Stimulated activated CD8-positive, alpha-beta memory T cell treated with anti-CD3 and anti-CD28 coated beads, Interleukin-15, amount 100 ng/mL, for 4 hours (primary cell): ENCODE measurements around the gene WDR1.

Experiments
- DNase-seq, 2 donors: peaks; one replicate each; pipeline ENCODE4 v3.0.0-alpha.2; 2020; ENCODE audit warnings: low read depth in 2 of 2

Gene WDR1

DNA sequence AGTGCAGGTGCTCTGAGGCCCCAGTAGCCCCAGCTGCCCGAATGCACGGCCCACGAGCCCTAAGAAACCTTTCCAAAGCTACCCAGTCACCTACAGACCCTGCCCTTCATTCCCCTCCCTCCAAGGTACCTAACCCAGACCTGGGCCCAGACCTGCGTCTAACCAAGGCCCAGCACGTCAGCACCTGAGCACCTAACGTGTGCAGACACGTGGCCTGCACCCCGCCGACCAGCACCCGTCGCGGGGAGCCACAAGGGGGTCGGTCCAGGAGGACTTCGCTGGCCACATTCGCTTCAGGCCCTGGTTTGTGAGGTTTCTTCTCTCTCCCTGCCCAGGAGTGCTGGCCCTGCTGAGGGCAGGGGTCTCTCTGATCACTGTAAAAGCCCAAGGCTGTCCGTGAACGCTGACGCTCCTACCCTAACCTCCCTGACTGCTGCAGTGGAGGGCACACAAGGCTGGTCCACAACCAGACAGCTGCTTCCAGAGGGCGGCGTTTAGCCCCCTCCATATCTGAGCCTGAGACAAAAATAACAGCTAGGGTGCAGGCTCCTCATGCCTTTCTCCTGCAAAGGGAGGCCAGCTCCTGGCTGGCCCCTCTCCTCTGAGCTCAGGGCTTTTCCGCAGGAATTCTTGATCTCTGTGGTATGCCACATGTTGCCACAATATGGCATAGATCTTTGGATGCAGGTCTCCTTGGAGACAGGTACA lies 31.8 kb downstream of the WDR1 start:
- DNase-seq = no peak

DNA sequence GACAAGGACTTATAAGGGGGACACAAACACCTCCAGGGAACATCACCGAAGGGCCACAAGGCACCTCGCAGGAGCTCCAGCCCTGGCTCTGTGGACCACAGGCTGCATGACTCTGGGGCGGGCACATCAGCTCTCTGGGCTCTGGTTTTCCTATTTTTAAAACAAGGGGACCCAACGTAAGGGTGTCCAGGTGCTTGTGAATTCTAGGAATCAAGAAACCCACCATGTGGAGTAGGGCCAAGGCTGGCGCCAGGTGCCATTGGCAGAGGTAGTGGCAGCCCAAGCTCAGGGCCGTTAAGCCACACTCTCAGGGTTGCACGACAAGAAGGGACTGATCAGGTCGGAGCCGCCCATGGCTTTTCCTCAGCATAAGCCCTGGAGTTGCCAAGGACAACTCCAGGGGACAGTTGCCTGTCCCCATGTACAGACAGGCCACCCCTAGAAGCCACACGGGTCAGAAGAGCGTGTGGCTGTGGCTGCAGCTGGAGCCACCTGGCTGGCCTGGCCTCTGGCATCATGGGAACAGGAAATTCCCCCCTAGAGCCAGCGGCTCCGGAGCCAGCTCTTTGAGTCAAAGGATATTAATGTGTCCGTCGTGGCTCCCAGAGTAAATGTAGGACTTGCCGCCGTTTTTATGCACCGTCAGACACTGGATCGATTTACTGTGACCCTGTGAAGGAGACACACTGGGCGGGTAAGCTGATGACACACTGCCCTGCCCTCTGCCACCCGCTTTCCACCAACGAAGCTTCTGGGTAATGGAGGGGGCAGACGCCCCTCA lies 32.5 kb downstream of the WDR1 start:
- no peak for DNase-seq

DNA sequence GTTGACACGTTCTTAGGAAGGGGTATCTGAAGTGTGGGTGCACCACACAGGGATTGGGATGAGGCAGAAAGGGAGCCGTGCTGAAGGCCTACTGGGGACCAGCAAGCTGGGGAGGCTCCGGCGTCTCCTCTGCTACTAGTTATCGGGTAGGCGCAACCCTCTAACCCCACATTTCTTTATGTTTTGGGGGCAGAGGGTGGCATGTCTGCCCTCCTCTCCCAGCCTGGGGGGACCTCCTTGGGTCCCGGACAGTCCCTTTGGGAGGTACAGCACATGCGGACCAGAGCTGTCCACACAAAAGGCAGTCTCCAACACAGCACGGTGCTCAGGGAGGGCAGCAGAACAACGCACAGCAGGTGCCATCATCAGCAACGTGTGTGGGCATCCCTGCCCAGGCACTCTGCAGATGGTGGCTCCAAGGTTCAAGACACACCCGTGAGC lies 33.2 kb downstream of the WDR1 start:
- DNase-seq = no peak

DNA sequence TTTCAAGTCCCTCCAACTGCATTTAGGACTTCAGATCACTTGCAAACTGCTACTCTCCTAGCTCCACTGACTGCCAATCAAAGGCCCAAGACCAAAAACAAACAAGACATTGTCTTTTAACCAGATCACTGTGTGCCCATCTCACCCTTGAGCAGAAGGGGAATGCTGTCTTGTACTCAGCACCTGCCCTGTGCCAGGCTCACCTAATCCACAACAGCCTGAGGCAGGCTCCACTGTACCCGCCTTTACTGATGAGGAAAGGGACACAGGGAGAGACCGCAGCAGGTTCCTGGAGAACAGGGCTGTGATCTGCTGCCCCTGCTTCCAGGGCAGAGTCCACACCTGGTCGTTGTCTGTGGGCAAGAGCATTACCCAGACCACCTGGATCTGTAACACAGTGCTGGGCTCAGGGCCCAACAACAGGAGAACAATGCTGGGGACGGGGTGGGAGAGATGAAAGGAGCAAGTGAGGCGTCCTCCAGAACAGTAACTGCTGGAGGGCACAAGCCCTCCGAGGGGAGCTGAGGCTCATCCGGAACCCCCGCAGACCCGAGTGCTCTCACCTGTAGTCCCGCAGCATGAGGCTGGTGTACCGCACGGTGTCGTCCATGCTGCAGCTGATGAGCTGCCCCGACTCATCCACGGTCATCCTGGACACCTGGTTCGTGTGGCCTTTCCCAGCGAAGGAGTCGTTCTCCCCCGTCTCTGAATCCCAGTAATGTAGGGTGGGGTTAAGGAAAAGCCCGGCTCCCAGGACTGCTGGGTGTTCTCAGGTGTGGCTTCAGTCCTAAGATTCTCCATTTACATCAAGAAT lies 33.9 kb downstream of the WDR1 start:
- no peak for DNase-seq

DNA sequence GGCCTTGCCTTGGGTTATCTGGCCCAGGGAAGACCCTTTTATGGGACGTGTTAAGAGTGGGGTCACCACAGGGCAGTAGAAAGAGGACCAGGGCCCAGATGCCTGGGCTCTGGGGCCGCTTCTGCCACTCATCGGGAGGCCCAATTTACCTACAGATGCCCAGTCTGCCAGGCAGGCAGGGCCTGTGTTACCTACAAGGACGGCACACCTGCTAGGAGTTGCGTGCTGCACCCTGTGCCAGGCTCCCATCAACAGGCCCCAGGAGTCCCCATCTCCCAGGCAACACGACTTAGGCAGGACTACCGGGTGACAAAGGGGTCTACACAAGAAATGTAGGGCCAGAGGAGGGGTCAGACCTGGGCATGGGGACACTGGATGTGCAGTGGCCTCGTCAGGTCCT lies 34.6 kb downstream of the WDR1 start:
- no peak for DNase-seq

DNA sequence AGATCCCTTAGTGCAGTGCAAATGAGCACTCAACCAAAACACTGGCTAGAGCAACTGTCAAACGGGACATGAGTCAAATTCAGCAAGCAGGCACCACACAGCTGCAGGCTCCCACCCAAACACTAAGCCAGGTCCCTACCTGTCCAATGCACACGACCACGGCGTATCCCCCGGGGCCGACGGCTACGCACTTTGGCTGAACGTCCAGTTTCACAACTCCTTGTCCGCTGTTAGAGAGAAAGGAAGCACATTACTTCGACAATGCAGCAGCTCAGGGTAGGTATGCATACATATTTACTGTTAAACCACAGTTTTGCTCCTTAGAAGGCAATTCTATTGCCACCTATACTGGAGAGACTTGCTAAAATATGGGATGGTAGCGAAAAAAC lies 35.4 kb downstream of the WDR1 start:
- DNase-seq = no peak

DNA sequence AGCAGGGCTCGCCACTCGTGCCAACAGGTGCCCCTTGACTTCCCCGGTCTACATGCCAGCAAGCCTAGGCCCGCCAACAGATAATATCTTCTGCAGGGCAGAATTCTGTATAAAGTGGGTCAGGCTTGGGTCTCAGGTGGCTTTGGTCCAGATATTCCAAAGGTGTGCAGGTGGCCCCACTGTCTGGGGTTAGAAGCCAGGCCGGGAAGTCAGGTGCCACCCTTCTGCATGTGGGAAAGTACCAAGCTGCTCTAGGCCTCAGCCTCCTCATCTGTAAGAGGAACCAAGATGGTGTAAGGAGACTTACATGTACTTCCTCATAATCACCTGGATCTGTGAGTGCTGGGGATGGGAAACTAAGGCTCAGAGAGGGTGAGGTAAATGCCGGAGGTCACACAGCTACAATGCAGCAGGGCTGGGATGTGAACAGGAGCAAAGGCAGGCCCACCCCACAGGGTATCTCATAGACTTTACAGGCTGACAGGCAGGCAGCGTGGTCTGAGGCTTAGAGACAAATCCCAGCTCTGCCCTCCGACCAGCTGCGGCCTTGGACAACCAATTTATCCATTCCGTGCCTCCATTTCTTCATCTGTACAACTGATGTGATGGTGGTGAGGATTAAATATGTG lies 35.9 kb downstream of the WDR1 start:
- no peak for DNase-seq

DNA sequence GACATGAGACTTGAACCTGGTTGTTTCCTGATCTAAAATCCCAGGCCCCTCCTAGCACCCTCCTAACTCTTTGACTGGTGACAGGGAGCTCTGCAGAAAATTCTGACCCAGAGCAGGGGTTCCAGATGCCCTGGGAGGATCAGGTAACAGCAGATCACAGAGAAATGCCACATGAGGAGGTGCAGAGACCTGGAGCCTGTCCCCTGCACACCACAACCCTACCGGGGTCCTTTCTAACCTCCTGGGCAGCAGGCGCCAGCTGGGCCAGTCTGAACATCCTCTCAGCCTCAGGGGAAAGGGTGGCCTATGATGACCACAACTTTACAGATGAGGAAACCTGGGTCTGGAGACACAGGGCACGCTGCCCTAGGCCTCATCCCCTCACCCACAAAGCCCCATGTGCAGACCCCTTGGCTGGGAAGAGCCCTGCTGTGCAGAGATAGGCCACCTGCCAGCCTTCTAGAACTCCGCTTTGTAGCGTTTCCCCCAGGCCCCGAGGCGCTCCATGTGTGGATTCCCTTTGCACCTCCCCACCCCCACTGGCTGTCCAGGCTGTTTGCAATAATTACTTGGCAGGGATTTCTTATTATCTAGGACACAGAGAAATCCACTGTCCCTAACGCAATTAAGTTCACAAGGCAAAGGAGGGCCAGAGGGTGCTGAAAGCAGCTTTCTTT lies 36.5 kb downstream of the WDR1 start:
- DNase-seq = no peak

DNA sequence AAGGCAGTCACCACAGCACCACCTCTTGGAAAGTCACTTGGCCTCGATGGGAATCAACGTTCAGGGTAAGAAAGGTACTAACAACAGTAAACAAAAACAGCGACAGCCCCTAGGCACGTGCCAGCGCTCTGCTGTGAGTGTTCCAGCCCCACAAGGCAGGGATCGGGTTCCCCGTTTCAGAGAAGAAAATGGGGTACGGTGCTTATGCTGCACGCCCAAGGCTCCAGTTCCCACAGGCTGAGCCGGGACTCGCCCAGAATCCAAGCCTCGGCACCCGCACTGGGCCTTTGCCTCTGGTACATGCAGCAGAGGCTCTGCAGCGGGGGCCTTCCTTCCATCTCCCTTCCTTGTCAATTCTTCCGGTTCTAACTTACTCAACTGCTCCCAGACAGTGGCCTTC lies 37.3 kb downstream of the WDR1 start:
- DNase-seq = no peak

DNA sequence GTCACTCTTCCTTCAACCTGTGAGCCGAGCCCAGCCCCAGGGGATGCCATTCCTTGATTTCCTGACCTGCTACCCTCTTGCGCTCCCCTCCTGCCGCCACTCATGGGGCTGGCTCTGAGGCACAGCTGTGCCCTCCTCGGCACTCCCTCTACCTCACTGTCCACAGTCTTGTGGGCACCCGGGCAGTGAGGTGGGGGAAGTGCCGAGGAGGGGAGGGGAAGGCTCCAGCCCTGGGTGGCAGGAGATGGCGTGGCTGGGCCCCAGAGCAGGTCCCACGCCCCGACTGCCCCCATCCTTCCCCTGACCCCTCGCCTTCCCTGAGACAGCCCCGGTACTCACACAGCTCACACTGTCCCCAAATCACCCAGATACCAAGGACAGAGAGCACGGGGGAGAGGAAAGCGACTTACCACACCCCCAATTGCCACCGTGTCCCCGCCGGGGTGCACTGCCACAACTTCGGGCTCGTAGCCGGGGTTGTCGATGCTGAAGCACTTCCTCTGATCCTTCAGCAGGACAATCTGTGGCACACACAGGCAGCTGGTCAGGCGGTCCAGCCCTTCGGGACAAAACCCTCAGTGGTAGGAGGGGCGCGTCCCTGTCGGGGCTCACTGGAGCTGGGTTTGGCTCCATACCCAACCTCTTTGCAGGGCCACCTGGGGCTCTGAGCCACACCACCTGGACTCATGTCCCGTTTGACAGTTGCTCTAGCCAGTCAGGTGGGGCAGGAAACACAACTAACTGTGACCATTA lies 37.9 kb downstream of the WDR1 start:
- no peak for DNase-seq

DNA sequence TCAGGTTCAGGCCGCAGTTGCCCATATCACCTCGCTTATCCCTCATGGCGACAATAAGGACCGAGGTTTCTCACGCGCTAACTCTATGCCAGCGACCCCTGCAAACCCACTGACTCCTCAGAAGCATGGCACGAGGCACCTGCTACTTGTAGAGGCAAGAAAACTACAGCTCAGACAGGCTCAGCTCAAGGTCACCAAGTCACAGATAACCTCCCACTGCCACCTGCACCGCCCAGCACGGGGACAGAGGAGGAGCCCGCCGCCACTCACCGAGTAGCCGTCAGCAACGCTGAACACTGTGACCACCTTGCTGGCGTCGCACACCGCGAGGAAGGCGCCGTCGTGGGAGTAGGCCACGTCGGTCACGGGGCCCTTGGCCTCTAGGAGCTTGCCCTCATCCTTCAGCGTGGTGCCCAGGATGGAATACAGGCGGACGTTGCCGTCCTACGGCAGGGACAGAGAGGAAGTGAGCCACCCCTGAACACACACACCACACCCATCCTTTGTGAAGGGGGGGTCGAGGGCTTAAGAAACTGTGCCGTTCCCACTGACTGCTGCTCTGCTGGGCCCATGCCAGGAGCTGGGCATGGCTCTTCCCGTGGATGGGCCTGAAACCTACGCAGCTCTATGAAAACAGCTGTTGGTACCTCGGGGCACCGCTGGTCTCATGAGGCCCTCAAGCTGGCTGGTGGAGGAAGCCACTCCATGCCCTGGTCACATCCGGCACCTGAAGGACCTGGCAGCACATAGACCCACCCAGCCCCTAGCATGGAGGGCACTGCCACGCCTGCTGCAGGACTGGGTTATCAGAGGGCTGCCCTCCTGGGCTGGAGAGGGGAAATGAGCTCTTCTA lies 38.9 kb downstream of the WDR1 start:
- DNase-seq = no peak

DNA sequence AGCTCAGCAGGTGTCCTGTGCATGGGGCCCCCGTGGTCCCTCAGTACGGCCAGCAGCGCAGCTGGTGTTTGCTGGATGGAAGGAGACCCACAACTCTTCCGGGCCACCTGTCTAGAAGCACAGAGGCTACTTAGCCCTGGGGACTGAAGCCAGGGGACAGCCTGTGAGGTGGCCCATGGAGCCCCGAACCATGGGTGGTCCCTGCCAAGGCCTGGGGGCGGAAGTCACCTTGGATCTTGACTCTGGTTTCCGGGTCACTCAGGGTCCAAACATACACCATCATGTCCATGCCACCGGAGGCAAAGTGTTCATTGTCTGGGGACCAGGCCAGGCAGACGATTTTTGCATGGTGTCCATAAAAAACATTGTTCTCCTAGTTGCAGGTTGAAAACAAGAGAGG lies 39.5 kb downstream of the WDR1 start:
- no peak for DNase-seq

DNA sequence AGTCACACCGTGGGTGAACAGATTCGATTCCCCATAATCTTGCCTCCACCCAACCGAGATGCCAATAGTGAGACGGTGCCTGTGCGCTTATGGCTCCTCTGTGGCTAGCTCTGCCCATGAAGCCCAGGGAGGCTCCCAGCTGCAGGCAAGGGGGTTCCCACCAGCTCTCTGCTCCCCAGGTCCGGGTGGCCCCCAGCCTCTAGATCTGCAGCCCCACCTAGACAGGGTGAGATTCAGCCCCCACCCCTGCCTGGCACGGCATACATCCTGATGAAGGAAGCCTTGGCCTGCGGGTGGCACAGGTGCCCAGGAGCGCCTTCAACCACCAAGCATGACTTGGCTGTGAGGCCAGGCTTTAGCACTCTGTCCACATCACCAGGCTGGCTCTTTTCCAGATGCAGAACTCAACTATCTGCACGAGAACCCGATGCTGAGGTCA lies 40.6 kb downstream of the WDR1 start:
- no peak for DNase-seq

DNA sequence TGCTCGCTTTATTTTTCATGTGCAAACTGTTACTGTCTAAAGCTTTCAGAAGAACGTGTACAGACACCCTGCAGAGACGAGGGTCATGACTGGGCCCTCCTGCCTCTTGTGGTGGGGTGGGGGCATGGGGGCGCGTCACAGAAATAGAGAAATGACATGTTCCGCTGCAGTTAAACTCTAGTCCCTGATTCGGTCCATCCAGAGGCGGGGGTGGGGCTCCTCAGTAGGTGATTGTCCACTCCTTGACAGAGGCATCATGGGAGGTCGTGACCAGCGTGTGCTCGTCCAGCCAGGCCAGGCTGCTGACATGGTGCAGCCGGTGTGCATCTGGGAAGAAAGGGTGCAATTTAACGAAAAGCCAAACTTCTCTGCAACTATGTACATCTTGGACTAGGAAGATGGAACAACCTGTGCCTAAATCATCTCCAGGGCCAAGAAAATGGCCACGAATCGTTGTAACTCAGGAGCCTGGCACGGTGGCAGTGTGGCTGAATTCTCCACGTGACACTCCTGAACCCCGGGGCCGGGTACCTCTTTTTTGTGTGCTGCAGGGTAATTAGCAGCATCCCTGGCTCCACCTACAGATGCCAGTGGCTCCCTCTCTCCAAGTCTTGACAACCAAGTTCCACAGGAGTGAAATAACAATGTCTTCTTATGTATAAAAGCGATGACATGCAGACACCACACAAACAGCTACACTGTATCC lies 41.3 kb downstream of the WDR1 start:
- DNase-seq = no peak

DNA sequence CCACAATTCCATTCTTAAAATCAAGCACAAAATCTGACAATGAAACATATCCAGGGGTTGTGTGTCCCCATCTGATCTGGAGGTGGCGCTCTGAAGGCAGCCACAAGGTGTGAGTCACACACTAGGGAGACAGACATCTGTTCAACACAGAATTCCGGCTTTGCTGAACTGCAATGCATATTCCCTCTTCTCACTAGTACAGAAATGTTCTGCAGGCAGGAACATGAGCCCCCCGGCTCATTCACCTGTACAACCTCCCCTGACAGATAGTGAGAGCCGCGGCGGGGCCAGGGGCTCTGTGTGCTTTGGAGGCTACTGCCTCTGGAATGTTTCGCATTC lies 41.9 kb downstream of the WDR1 start:
- no peak for DNase-seq

DNA sequence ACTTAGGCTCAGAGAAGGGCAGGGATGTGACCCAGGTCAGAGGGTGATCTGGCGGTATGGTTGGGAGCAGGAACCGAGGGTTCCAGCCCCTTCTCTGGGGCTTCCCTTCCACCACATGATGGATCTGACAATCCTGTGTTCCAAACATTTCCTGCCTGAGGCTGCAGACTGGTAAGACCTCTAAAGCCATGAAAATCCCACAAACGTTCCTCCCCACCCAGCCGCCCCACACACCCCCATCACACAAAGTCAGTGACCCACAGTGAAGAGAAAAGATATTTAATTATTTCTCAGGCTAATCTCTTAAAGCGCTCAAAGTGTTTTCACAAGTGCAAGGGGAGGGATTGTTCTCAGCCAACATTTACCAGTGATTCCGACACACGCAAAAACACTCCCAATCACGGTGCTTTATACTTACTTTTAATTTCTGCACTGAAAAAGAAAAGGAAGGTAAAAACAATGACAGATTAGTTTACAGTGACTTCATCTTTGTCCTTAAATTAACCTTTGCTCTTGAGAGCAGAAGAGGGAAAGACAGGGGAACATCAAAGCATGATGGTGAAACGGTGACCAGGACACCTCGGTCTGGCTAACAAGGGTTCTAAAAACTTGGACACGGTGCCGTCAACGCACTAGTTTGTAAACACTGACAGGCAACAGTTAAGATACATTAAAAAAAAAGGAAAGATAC lies 42.4 kb downstream of the WDR1 start:
- no peak for DNase-seq

DNA sequence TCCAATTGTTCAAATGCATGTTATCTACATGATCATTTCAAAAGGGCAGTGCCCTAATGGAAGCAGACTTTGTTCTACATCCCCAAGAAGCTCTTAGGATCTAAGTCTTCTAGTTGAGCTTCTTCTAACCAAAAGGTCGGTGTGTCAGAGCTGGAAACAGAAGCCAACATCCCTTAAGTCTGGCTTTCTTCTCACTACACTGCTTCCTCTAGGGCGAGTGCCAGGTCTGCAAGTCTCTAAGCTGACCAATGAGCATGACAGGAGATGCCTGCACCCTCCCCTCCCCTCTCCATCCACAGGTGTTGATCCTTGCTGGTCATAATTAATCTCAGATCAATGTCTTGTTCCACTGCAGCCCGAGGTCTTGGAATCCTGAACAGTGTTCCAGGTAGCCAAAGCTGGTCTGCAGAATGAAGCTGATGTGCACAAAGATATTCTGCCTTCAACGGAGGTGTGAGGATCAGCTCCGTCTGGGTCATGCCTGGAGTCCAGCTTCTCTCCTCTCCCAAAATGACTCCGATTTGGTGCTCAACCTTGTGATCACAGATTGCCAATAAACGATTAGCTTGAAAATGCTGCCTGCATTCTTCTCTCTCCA lies 44.1 kb downstream of the WDR1 start:
- no peak for DNase-seq

DNA sequence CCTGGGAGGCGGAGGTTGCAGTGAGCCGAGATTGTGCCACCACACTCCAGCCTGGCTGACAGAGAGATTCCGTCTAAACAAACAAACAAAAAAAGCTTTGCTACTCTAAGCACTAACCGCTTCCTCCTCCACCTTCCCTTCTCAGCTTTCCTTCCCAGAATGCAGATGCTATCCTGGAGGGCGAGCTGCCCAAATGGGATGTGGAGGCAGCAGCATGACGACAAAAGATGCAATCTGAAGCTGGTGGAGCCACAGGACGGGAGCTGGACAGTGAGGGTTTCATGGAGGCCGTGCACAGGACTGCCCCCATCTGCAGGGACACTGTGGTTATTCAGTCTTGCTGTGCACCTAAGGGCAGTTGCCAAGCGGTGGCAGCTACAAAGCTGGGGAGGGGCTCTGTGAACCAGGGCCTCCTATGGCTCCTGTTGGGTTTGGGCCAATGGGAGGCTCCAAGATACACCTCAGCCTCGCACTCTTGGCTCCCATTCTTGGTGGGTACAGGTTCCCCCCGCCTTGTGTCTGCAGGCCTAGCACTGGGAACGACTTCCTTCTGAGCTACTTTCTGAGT lies 47.4 kb downstream of the WDR1 start:
- DNase-seq = no peak
